Activated CD4-positive, CD25-positive, alpha-beta regulatory T cell (primary cell): ENCODE results near the gene CXCR2.
"Not testable (repeated sequence)": the region's sequence is repeated elsewhere in the genome, so short reads cannot be mapped to it uniquely, and the experiment has no call there.

ENCODE experiments used
- DNase-seq, 4 experiments: peaks; one replicate each; lab custom pipeline; 2025; lab: John Stamatoyannopoulos, UW

CXCR2 gene

GRCh38 chr2:218130377-218130776, 4.5 kb downstream of the CXCR2 start:
- DNase-seq, result no peak

GRCh38 chr2:218130822-218131221, 5.0 kb downstream of the CXCR2 start:
- no peak for DNase-seq

- no peak for DNase-seq
Observed at GRCh38 chr2:218137514-218137913, 11.7 kb downstream of the CXCR2 start.

- no peak for DNase-seq
Observed at GRCh38 chr2:218138047-218138446, 12.2 kb downstream of the CXCR2 start.

- no peak for DNase-seq
Observed at GRCh38 chr2:218145124-218145523, 19.3 kb downstream of the CXCR2 start.

- DNase-seq, result no peak
Observed at GRCh38 chr2:218146056-218146455, 20.2 kb downstream of the CXCR2 start.

GRCh38 chr2:218149098-218149497, 23.3 kb downstream of the CXCR2 start:
- no peak for DNase-seq

GRCh38 chr2:218149848-218150440, 24.1 kb downstream of the CXCR2 start:
- no peak for DNase-seq

GRCh38 chr2:218152172-218152571, 26.3 kb downstream of the CXCR2 start:
- DNase-seq, result no peak

- DNase-seq, result no peak
Observed at GRCh38 chr2:218152777-218153176, 26.9 kb downstream of the CXCR2 start.

- no peak for DNase-seq
Observed at GRCh38 chr2:218155953-218156479, 30.2 kb downstream of the CXCR2 start.

GRCh38 chr2:218161644-218162043, 35.8 kb downstream of the CXCR2 start:
- DNase-seq, result no peak

GRCh38 chr2:218162814-218163213, 37.0 kb downstream of the CXCR2 start:
- DNase-seq, result no peak

- peak in 1 of 4 experiments; percentile 4 for DNase-seq
Observed at GRCh38 chr2:218166791-218167190, 41.0 kb downstream of the CXCR2 start, which contains the start of gene CXCR1. TSS of gene CXCR1 (minus strand) at chr2:218166962. CDS start at chr2:218165211, 1,751 bp downstream.

GRCh38 chr2:218168016-218168415, 42.2 kb downstream of the CXCR2 start:
- DNase-seq, result no peak

GRCh38 chr2:218168635-218169462, 43.0 kb downstream of the CXCR2 start:
- peak; percentile 31 to 54 (median 39) for DNase-seq

GRCh38 chr2:218169757-218170546, 44.1 kb downstream of the CXCR2 start:
- DNase-seq, result no peak

- not testable (repeated sequence) for DNase-seq
Observed at GRCh38 chr2:218171744-218172143, 45.9 kb downstream of the CXCR2 start.

GRCh38 chr2:218172845-218173244, 47.0 kb downstream of the CXCR2 start:
- DNase-seq, result no peak

- DNase-seq, result no peak
Observed at GRCh38 chr2:218179782-218180181, 54.0 kb downstream of the CXCR2 start.

- DNase-seq, result no peak
Observed at GRCh38 chr2:218180467-218181114, 54.8 kb downstream of the CXCR2 start.

- DNase-seq, result no peak
Observed at GRCh38 chr2:218184331-218184730, 58.5 kb downstream of the CXCR2 start.
